AG09319 (cell line): ENCODE results near the gene CALB2.

ENCODE experiments used
- DNase-seq: peaks from one replicate; pipeline ENCODE4 v3.0.0-alpha.2; 2010; ENCODE audit warnings: low read depth; ENCODE audit errors: extremely low read depth
- CTCF ChIP-seq: IDR thresholded peaks from 2 replicates; pipeline ENCODE4 v1.5.1; 2011; ENCODE audit warnings: low read depth, mild to moderate bottlenecking, inconsistent platforms, low read length, moderate library complexity

The CALB2 gene

DNA sequence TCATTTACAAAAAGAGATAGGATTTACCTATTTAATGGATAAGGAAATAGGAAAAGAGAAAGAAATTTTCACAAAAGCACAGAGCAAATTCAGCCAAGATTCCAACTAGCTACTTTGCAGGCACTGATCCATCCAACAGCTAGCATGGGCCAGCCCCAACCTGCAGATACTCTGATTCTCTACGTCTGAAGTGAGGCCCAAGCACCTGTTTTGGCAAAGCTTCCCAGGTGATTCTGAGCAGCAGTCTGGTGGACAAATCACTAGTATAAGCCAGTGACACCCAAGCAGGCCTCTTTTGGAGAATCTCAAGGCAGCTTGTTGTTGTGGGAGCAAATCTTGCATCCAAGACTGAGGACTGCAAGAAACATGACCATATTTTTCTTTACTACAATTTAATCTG lies 20.9 kb upstream of the CALB2 start:
- no peak for DNase-seq
- TF ChIP-seq CTCF, result no peak

- DNase-seq, result no peak
Observed at GRCh38 chr16:71338193-71338592, 20.3 kb upstream of the CALB2 start.

DNA sequence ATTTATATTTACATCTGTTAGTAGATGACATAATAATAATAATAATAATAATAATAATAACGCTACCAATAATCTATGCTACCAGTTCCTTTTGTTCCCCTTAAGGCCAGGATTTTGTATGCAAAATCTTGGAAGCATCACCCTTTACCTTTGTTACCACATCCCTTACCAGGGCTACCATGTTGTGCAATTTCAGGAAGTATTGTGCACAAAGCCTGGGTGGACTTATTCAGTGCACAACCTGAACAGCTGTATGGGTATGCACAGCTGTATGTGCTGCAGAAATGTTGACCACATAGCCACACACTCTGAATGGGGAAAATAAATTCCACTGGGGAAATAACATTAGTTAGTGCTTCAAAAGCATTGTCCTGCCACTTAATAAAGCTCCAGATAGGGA lies 19.9 kb upstream of the CALB2 start:
- DNase-seq, result no peak

More at GRCh38 chr16:71338193-71338592, 20.3 kb upstream of the CALB2 start:
- no peak for TF ChIP-seq CTCF

GRCh38 chr16:71339236-71340171 lies 19.0 kb upstream of the CALB2 start:
- TF ChIP-seq CTCF, result no peak
- DNase-seq, result no peak

More for the DNA sequence above, 19.9 kb upstream of the CALB2 start:
- TF ChIP-seq CTCF, result no peak

DNA sequence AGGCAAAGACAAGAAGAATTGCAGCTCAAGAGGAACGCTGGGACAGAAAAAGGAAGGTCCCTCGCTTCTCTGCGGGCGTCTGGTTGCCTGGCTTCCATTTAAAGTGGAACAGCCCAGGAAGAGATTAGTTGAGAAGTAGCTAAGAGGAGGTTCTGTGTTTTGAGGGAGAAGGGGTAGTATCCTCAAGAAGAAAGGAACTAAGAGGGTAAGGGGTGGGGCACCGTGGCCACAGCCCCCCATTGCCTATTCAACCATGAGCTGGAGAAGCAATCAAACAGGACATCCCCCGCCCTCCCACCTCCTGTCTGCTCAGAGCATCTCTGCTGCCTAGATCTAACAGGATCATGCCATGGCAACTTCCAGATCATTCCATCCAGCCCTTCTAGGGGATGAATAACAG lies 18.1 kb upstream of the CALB2 start:
- no peak for TF ChIP-seq CTCF

GRCh38 chr16:71341881-71342280 lies 16.6 kb upstream of the CALB2 start:
- DNase-seq, result no peak
- no peak for TF ChIP-seq CTCF

More for the DNA sequence above, 18.1 kb upstream of the CALB2 start:
- DNase-seq, result no peak

DNA sequence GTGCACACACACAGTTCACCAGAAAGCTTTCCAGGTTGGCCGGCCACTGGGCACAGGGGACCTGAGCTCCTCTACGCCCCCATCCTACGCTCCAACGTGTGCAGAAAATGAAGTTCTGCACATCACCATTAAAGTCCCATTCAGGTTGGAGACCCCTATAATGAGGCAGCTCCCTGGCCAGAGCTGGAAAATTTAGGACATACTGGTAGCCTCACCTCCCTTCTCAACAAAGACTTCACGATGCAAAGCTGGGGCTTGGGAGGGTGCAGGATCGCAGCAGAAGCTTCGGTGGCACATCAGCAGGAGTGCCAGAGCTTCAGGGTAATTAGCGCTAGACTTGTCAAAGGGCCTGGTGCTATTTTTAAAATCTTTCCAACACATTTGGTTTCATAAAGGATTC lies 15.4 kb upstream of the CALB2 start:
- TF ChIP-seq CTCF, result no peak
- DNase-seq, result no peak
